MG63 (cell line): Measurements from ENCODE around the gene C5. TPM values are rescaled to one million over a fixed set of nuclear protein-coding genes. Genes with fewer than 3 reads are reported as not detected.
A peak's percentile ranks its signal among the peaks of the same experiment; 100 is the strongest.
"Not testable (repeated sequence)": the region's sequence is repeated elsewhere in the genome, so short reads cannot be mapped to it uniquely, and the experiment has no call there.

ENCODE experiments used
- DNase-seq: peaks from one replicate; pipeline ENCODE4 v3.0.0-alpha.2; 2020
- H3K27me3 ChIP-seq: fragments of 250-450 bp; sonication (Bioruptor Pico); 2 replicates; pipeline ENCODE4 v1.5.1; 2020; ENCODE audit warnings: mild to moderate bottlenecking, moderate library complexity
- H3K36me3 ChIP-seq: fragments of 250-450 bp; sonication (Bioruptor Pico); 2 replicates; pipeline ENCODE4 v1.5.1; 2020; ENCODE audit warnings: mild to moderate bottlenecking, moderate library complexity
- H3K4me3 ChIP-seq: fragments of 250-450 bp; sonication (Bioruptor Pico); 2 replicates; pipeline ENCODE4 v1.5.1; 2020; ENCODE audit warnings: mild to moderate bottlenecking, moderate library complexity
- H3K9me3 ChIP-seq: fragments of 250-450 bp; sonication (Bioruptor Pico); 2 replicates; pipeline ENCODE4 v1.5.1; 2020; ENCODE audit warnings: mild to moderate bottlenecking, moderate library complexity
- total RNA-seq: library from RNA; depleted of rRNA; stranded (reverse); fragments of >200 nt; shearing (Covaris generic); gene quantifications from 2 replicates; pipeline ENCODE4 v1.2.3, GENCODE V29; 2014; ENCODE audit warnings: low replicate concordance

Gene C5
- total RNA-seq, 1 experiment from 2014 or later: 2.4 TPM

GRCh38 chr9:121059998-121060636 is 10.0 kb upstream of the C5 start:
- no peak overlapping the region for H3K4me3 ChIP-seq

GRCh38 chr9:121059513-121059912 is 9.4 kb upstream of the C5 start:
- DNase-seq: no peak
- H3K9me3 ChIP-seq: 0 out of 2 replicates have a peak, but pooled peaks cover 3% of the 10 kb centered on the region
- no peaks in the 10 kb centered on the region for H3K36me3 ChIP-seq
- no peak overlapping the region for H3K4me3 ChIP-seq
- H3K27me3 ChIP-seq: no peaks in the 10 kb centered on the region

More at GRCh38 chr9:121059998-121060636, 10.0 kb upstream of the C5 start:
- no peaks in the 10 kb centered on the region for H3K27me3 ChIP-seq
- H3K36me3 ChIP-seq: no peaks in the 10 kb centered on the region
- 0 out of 2 replicates have a peak, but pooled peaks cover 3% of the 10 kb centered on the region for H3K9me3 ChIP-seq
- no peak for DNase-seq

DNA sequence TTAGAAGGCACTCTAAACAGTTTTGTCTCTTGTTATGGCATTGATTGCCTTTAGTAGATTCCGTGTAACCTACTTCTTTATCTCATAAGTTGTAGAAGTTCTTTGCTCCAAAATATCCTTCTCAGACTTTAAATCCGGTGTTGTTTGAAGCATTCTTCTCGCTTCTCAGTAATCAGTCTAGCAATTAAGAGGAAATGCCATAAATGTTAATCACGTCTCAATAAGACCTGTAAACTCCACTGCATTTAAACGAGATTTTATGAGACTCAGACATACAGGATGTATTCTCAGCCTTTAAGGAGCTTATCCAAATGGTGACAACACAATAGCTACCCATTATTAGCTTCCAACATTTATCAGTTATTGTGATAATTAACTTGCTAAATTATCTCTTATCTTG is 7.7 kb upstream of the C5 start:
- Histone ChIP-seq H3K36me3 (no peaks in the 10 kb centered on the region), H3K4me3 (no peak overlapping the region), H3K27me3 (no peaks in the 10 kb centered on the region), H3K9me3 (0 out of 2 replicates have a peak, but pooled peaks cover 3% of the 10 kb centered on the region)
- no peak for DNase-seq

- Histone ChIP-seq H3K36me3 (no peaks in the 10 kb centered on the region), H3K9me3 (0 out of 2 replicates have a peak, but pooled peaks cover 3% of the 10 kb centered on the region), H3K4me3 (no peak overlapping the region), H3K27me3 (no peaks in the 10 kb centered on the region)
- DNase-seq: peak; percentile 10
Observed at GRCh38 chr9:121055642-121056143, 5.6 kb upstream of the C5 start.

- 0 out of 2 replicates have a peak, but pooled peaks cover 3% of the 10 kb centered on the region for H3K9me3 ChIP-seq
- no peaks in the 10 kb centered on the region for H3K27me3 ChIP-seq
- DNase-seq: no peak
- no peaks in the 10 kb centered on the region for H3K36me3 ChIP-seq
- H3K4me3 ChIP-seq: no peak overlapping the region
Observed at GRCh38 chr9:121053544-121053943, 3.5 kb upstream of the C5 start.

GRCh38 chr9:121048618-121049017 is 1.5 kb downstream of the C5 start:
- H3K36me3 ChIP-seq: no peaks in the 10 kb centered on the region
- H3K4me3 ChIP-seq: no peak overlapping the region
- no peaks in the 10 kb centered on the region for H3K27me3 ChIP-seq
- no peak for DNase-seq
- no peaks in the 10 kb centered on the region for H3K9me3 ChIP-seq

GRCh38 chr9:121048175-121048574 is 1.9 kb downstream of the C5 start:
- H3K27me3 ChIP-seq: no peaks in the 10 kb centered on the region
- no peaks in the 10 kb centered on the region for H3K9me3 ChIP-seq
- no peak for DNase-seq
- no peaks in the 10 kb centered on the region for H3K36me3 ChIP-seq
- H3K4me3 ChIP-seq: no peak overlapping the region

DNA sequence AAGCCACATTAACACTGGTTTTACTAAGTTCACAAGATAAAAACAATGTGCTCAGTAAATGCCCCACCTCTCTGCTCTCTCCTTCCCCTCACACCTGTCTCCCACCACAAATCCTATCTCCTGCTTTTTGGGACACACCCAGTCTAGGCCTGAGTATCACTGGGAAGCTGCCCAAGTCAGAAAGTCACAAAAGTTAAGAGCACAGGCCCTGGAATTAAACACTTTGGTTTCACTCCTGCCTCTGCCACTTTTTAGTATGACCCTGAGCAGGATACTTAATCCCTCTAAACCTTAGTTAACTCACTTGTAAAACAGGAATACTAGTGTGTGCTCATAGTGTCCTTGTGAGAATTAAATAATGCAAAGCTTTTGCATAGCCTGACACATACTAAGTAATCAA is 11.3 kb downstream of the C5 start:
- Histone ChIP-seq H3K4me3 (no peak overlapping the region), H3K27me3 (no peaks in the 10 kb centered on the region), H3K9me3 (no peaks in the 10 kb centered on the region), H3K36me3 (no peaks in the 10 kb centered on the region)
- DNase-seq: no peak

GRCh38 chr9:121038362-121038761 is 11.7 kb downstream of the C5 start:
- DNase-seq: no peak

GRCh38 chr9:121035717-121036116 is 14.4 kb downstream of the C5 start:
- not testable (repeated sequence) for H3K4me3 ChIP-seq

More at GRCh38 chr9:121038362-121038761, 11.7 kb downstream of the C5 start:
- no peaks in the 10 kb centered on the region for H3K36me3 ChIP-seq
- no peaks in the 10 kb centered on the region for H3K9me3 ChIP-seq
- H3K4me3 ChIP-seq: no peak overlapping the region
- no peaks in the 10 kb centered on the region for H3K27me3 ChIP-seq

DNA sequence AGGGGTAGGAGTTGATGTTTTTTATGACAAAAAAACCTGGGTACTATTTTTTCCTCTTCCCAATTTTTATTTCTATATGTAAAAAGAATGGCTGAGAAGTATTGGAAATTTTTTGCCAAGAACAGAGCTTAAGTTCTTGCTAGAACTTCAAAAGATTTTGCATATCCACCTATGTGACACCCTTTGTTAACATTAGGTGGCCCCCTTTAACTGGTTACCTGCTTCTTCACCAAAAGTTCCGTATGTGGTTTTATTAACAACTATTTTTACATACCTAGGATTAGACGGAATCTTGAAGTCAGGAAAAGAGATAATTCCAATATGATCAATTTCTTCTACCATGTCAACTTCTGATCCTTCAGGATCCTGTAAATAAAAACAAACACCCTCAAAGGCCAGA is 15.5 kb downstream of the C5 start:
- H3K9me3 ChIP-seq: no peaks in the 10 kb centered on the region

More at GRCh38 chr9:121035717-121036116, 14.4 kb downstream of the C5 start:
- DNase-seq: peak; percentile 27
- H3K9me3 ChIP-seq, H3K27me3 ChIP-seq, H3K36me3 ChIP-seq: not testable (repeated sequence)

DNA sequence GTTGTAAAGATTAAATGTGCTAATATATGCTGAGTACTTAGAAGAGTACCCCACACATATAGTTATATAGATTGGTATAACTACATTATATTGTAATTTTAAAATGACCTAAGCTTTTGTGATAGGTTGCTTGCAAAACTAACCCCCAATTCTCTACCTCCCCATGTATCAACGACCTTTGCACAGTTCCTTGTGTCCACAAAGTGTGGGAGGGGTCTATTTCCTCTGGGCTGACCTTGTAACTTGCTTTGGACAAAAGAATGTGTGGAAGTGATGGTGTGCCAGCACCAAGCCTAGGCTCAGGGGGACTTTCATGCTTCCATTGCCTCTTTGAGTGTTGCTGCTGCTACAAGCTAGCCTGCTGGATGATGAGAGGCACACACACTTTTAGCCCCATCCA is 20.6 kb downstream of the C5 start:
- H3K27me3 ChIP-seq: no peaks in the 10 kb centered on the region
- H3K4me3 ChIP-seq: no peak overlapping the region
- no peaks in the 10 kb centered on the region for H3K9me3 ChIP-seq
- no peak for DNase-seq
- no peaks in the 10 kb centered on the region for H3K36me3 ChIP-seq

More for the DNA sequence above, 15.5 kb downstream of the C5 start:
- DNase-seq: no peak
- Histone ChIP-seq H3K4me3 (no peak overlapping the region), H3K36me3 (no peaks in the 10 kb centered on the region), H3K27me3 (no peaks in the 10 kb centered on the region)

GRCh38 chr9:121028285-121028684 is 21.8 kb downstream of the C5 start:
- not testable (repeated sequence) for DNase-seq, H3K36me3 ChIP-seq, H3K9me3 ChIP-seq, H3K4me3 ChIP-seq, H3K27me3 ChIP-seq

DNA sequence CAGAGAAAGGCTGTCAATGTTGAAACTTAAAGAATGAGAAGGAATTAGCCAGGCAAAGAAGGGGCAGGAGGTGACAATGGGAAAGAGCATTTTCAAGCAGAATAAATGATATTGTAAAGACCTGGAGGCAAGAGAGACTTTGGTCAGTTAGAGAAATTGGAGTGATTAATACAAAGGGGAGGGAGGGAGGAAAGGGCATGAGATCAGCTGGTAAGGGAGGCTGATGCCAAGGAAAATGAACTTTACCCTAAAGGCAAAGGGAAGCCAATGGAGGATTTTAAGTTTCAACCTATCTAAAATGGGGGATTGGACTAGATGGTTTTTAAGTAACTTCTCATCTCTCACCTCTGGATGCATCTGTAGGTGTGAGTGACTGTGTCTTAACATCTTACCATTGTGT is 23.3 kb downstream of the C5 start:
- no peaks in the 10 kb centered on the region for H3K9me3 ChIP-seq
- no peak for DNase-seq

GRCh38 chr9:121026260-121026691 is 23.8 kb downstream of the C5 start:
- DNase-seq: no peak
- no peaks in the 10 kb centered on the region for H3K36me3 ChIP-seq
- H3K27me3 ChIP-seq: no peaks in the 10 kb centered on the region
- H3K9me3 ChIP-seq: no peaks in the 10 kb centered on the region
- no peak overlapping the region for H3K4me3 ChIP-seq

More for the DNA sequence above, 23.3 kb downstream of the C5 start:
- Histone ChIP-seq H3K27me3 (no peaks in the 10 kb centered on the region), H3K36me3 (no peaks in the 10 kb centered on the region), H3K4me3 (no peak overlapping the region)

DNA sequence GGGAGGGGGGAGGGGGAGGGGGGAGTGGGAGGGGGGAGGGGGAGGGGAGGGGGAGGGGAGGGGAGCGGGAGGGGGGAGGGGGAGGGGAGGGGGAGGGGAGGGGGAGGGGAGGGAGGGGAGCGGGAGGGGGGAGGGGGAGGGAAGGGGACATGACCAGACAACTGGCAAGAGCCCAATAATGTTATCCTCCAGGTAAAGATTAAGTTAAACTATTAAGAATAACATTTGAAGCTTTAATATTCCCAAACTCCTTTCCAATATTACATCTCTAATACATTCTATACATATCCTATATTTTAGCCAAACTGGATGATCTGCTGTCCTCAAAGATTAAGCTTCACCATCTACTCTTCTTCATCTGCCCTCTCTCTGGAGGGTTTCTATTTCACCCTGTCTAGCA is 25.8 kb downstream of the C5 start:
- Histone ChIP-seq H3K4me3 (no peak overlapping the region), H3K36me3 (no peaks in the 10 kb centered on the region), H3K27me3 (no peaks in the 10 kb centered on the region), H3K9me3 (no peaks in the 10 kb centered on the region)
- DNase-seq: no peak

DNA sequence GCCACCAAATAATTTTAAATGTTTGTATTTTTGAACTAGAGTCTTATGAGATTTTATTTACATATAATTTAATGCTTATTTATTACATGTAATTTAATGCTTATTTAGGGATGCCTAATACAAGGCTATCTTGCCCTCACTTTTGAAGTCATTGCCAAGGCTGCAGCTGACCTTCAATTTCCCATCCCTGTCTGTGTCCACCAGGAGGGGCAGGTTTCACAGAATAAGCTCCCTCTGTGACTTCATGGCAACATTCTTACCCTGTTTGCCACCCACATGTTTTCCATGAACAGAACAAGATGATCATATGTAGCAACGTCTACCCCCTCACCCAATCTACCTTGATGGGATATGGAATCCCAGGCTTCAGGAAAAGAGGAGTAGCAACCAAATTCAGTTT is 27.0 kb downstream of the C5 start:
- no peaks in the 10 kb centered on the region for H3K36me3 ChIP-seq
- no peaks in the 10 kb centered on the region for H3K9me3 ChIP-seq
- no peaks in the 10 kb centered on the region for H3K27me3 ChIP-seq
- no peak overlapping the region for H3K4me3 ChIP-seq
- peak; percentile 4 for DNase-seq

DNA sequence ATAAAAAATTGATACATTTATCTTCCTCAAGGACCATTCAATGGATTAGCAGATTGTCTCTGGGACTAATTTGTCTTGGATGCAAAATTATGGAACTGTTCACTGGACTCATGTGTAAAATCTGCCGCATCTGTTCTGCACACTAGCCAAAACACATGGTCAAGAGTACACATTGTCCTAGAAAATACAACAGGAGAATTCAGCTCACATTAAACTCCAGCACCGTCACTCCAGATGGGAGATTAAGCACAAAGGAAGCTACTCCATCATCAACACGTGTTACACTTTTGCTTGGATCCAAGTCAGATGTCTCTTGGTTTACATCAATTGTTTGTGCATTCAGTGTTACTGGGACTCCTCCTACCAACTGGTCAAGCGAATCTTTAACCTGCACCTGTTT is 28.8 kb downstream of the C5 start:
- no peaks in the 10 kb centered on the region for H3K9me3 ChIP-seq
- no peak overlapping the region for H3K4me3 ChIP-seq
- H3K27me3 ChIP-seq: no peaks in the 10 kb centered on the region
- no peaks in the 10 kb centered on the region for H3K36me3 ChIP-seq
- DNase-seq: no peak
